Neural cell (in vitro differentiated cells): ENCODE results near the gene PHF21B. TPM values are rescaled to one million over a fixed set of nuclear protein-coding genes. Genes with fewer than 3 reads are reported as not detected.

Experiments
- H2AFZ ChIP-seq: fragments of 200-600, 300-800 bp; sonication (generic), shearing (Covaris generic); 2 replicates; pipeline ENCODE4 v1.6.0; 2014; ENCODE audit warnings: low read depth, mild to moderate bottlenecking, antibody characterized with exemption, low read length, moderate library complexity
- H3F3A ChIP-seq: fragments of 200-600 bp; shearing (Covaris generic); 2 replicates; pipeline ENCODE4 v1.6.1; 2016; ENCODE audit warnings: mild to moderate bottlenecking, moderate library complexity, mixed read lengths, antibody characterized with exemption, low read length; ENCODE audit not compliant: insufficient read depth, poor library complexity, severe bottlenecking
- H3K27ac ChIP-seq: fragments of 200-600, 300-800 bp; sonication (generic), shearing (Covaris generic); 2 replicates; pipeline ENCODE4 v1.5.1; 2014; ENCODE audit warnings: mild to moderate bottlenecking, low read length, moderate library complexity
- H3K27me3 ChIP-seq: fragments of 300-800, 200-600 bp; sonication (generic), shearing (Covaris generic); 2 replicates; pipeline ENCODE4 v1.6.0; 2014; ENCODE audit warnings: mild to moderate bottlenecking, low read depth, low read length, moderate library complexity; ENCODE audit not compliant: insufficient read depth
- H3K36me3 ChIP-seq: fragments of 300-800, 200-600 bp; sonication (generic), shearing (Covaris generic); 2 replicates; pipeline ENCODE4 v1.5.1; 2014; ENCODE audit warnings: mild to moderate bottlenecking, antibody characterized with exemption, low read length, moderate library complexity; ENCODE audit not compliant: insufficient read depth
- H3K4me2 ChIP-seq: fragments of 300-800, 200-600 bp; sonication (generic), shearing (Covaris generic); 2 replicates; pipeline ENCODE4 v1.6.0; 2014; ENCODE audit warnings: mild to moderate bottlenecking, low read length
- H3K4me3 ChIP-seq: fragments of 300-800, 200-600 bp; sonication (generic), shearing (Covaris generic); 2 replicates; pipeline ENCODE4 v1.5.1; 2014; ENCODE audit warnings: mild to moderate bottlenecking, low read length, moderate library complexity
- H3K79me2 ChIP-seq: fragments of 200-600 bp; shearing (Covaris generic); replicated peaks from 2 replicates; pipeline ENCODE4 v1.6.0; 2014; ENCODE audit warnings: mild to moderate bottlenecking, low read length, moderate library complexity; ENCODE audit not compliant: insufficient read depth
- H3K9ac ChIP-seq: fragments of 300-800, 200-600 bp; sonication (generic), shearing (Covaris generic); 2 replicates; pipeline ENCODE4 v1.6.1; 2016; ENCODE audit warnings: mild to moderate bottlenecking, low read length, mixed read lengths
- H3K9me2 ChIP-seq: fragments of 200-600 bp; shearing (Covaris generic); 2 replicates; pipeline ENCODE4 v1.6.1; 2016; ENCODE audit warnings: mild to moderate bottlenecking, low read length, mixed read lengths; ENCODE audit not compliant: insufficient read depth
- H3K9me3 ChIP-seq: fragments of 200-600, 300-800 bp; sonication (generic), shearing (Covaris generic); 2 replicates; pipeline ENCODE4 v1.6.1; 2016; ENCODE audit warnings: mild to moderate bottlenecking, mixed run types, low read length, moderate library complexity, mixed read lengths
- H4K20me1 ChIP-seq: fragments of 200-600 bp; shearing (Covaris generic); 2 replicates; pipeline ENCODE4 v1.6.1; 2016; ENCODE audit warnings: mild to moderate bottlenecking, mixed run types; ENCODE audit not compliant: insufficient read depth
- CTCF ChIP-seq: fragments of 450-650 bp; IDR thresholded peaks from 2 replicates; pipeline ENCODE4 v1.5.1; 2014; ENCODE audit warnings: antibody characterized with exemption, mild to moderate bottlenecking, moderate library complexity; ENCODE audit not compliant: poor library complexity, severe bottlenecking
- EP300 ChIP-seq: fragments of 450-650 bp; conservative IDR thresholded peaks from 2 replicates; pipeline ENCODE4 v1.6.1; 2014; ENCODE audit warnings: antibody characterized with exemption, mild to moderate bottlenecking, moderate library complexity; ENCODE audit not compliant: poor library complexity, severe bottlenecking
- EZH2 ChIP-seq: fragments of 200-600, 300-800 bp; shearing (Covaris generic), sonication (generic); IDR thresholded peaks from 2 replicates; pipeline ENCODE4 v1.6.1; 2014; ENCODE audit warnings: antibody characterized with exemption, low read length, borderline replicate concordance, mild to moderate bottlenecking; ENCODE audit not compliant: insufficient read depth, poor library complexity, severe bottlenecking
- MXI1 ChIP-seq: fragments of 450-650 bp; conservative IDR thresholded peaks from 2 replicates; pipeline ENCODE4 v1.6.1; 2014; ENCODE audit warnings: antibody characterized with exemption, mild to moderate bottlenecking; ENCODE audit not compliant: poor library complexity, severe bottlenecking
- POLR2AphosphoS5 ChIP-seq: IDR thresholded peaks from 2 replicates; pipeline ENCODE4 v1.6.1; 2012
- RAD21 ChIP-seq: fragments of 450-650 bp; conservative IDR thresholded peaks from 2 replicates; pipeline ENCODE4 v1.6.1; 2014; ENCODE audit warnings: antibody characterized with exemption, mild to moderate bottlenecking, moderate library complexity
- SMC3 ChIP-seq: fragments of 450-650 bp; conservative IDR thresholded peaks from 2 replicates; pipeline ENCODE4 v1.6.1; 2014; ENCODE audit warnings: antibody characterized with exemption, mild to moderate bottlenecking, moderate library complexity; ENCODE audit not compliant: poor library complexity
- TAF1 ChIP-seq: IDR thresholded peaks from 2 replicates; pipeline ENCODE4 v1.6.1; 2012; ENCODE audit warnings: low read depth
- polyA plus RNA-seq: library from polyadenylated mRNA; depleted of rRNA; stranded (reverse); fragments of >200 nt; gene quantifications from 2 replicates; pipeline ENCODE4 v1.2.3, GENCODE V29; 2014
- TF ChIP-seq, protein P1 (sequence below): IDR thresholded peaks from 2 replicates; pipeline ENCODE4 v1.6.1; 2012; ENCODE audit warnings: borderline replicate concordance

Gene PHF21B
- polyA plus RNA-seq, 1 donor from 2014 or later = 49.5 TPM

- Histone ChIP-seq H3F3A (no peaks in the 10 kb centered on the region), H3K4me2 (no peak overlapping the region), H4K20me1 (no peaks in the 10 kb centered on the region), H3K9me3 (no peaks in the 10 kb centered on the region), H3K27ac (no peak overlapping the region), H2AFZ (no peak overlapping the region), H3K27me3 (no peaks in the 10 kb centered on the region), H3K36me3 (no peaks in the 10 kb centered on the region), H3K79me2 (no peaks in the 10 kb centered on the region), H3K9me2 (no peaks in the 10 kb centered on the region), H3K9ac (no peak overlapping the region), H3K4me3 (no peak overlapping the region)
- TF ChIP-seq POLR2AphosphoS5 (no peak), SMC3 (no peak), EZH2 (no peak)
Observed at GRCh38 chr22:45023431-45023830, 13.6 kb upstream of the PHF21B start.

DNA sequence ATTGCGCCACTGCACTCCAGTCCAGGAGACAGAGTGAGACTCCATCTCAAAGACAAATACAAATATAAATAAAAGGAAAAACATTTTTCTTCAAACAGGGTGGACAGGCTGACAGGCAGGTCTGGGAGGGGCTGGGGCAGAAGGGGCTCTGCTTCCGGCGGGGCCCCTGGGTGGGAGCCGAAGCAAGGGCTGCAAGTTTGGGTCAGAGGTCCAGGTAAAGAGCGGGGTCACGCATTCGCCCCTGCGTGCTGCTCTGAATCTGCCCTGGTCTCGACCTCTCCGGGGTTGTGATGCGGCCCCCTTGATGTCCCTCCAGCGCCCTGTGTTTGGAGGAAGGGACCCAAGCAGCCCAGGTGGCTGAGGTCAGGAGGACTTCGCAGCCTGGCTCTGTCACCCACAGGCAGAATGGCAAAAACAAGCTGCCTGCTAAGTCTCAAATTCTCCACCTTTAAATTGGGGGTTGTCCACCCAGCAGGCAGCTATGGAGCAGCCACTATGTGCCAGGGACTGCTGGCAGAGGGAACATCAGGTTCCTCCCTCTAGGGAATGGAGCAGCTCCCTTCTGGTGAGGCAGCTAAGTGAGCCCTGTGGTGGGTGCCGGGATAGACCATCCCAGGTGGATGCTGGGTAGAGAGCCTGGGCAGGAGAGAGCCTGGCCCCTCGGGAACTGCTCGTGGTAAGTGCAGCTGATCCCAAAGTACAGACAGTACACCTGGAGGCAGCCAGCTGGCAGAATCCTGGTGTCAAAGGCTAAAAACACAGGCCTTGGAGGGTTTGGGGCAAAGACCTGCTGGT, 10.3 kb upstream of the PHF21B start:
- Histone ChIP-seq H3K9me2 (no peaks in the 10 kb centered on the region), H3K9ac (no peak overlapping the region), H4K20me1 (no peaks in the 10 kb centered on the region), H2AFZ (no peak overlapping the region), H3K4me2 (no peak overlapping the region), H3K79me2 (no peaks in the 10 kb centered on the region), H3F3A (no peaks in the 10 kb centered on the region), H3K27ac (no peak overlapping the region), H3K36me3 (no peaks in the 10 kb centered on the region), H3K27me3 (no peaks in the 10 kb centered on the region), H3K9me3 (no peaks in the 10 kb centered on the region), H3K4me3 (no peak overlapping the region)
- TF ChIP-seq TAF1 = no peak
- no peak for TF ChIP-seq POLR2AphosphoS5
- TF ChIP-seq RAD21 = no peak
- TF ChIP-seq EP300 = no peak
- no peak for TF ChIP-seq SMC3
- TF ChIP-seq CTCF = no peak
- TF ChIP-seq, protein P1, sequence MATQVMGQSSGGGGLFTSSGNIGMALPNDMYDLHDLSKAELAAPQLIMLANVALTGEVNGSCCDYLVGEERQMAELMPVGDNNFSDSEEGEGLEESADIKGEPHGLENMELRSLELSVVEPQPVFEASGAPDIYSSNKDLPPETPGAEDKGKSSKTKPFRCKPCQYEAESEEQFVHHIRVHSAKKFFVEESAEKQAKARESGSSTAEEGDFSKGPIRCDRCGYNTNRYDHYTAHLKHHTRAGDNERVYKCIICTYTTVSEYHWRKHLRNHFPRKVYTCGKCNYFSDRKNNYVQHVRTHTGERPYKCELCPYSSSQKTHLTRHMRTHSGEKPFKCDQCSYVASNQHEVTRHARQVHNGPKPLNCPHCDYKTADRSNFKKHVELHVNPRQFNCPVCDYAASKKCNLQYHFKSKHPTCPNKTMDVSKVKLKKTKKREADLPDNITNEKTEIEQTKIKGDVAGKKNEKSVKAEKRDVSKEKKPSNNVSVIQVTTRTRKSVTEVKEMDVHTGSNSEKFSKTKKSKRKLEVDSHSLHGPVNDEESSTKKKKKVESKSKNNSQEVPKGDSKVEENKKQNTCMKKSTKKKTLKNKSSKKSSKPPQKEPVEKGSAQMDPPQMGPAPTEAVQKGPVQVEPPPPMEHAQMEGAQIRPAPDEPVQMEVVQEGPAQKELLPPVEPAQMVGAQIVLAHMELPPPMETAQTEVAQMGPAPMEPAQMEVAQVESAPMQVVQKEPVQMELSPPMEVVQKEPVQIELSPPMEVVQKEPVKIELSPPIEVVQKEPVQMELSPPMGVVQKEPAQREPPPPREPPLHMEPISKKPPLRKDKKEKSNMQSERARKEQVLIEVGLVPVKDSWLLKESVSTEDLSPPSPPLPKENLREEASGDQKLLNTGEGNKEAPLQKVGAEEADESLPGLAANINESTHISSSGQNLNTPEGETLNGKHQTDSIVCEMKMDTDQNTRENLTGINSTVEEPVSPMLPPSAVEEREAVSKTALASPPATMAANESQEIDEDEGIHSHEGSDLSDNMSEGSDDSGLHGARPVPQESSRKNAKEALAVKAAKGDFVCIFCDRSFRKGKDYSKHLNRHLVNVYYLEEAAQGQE = no peak
- no peak for TF ChIP-seq MXI1
- TF ChIP-seq EZH2 = no peak
